HepG2 (cell line): ENCODE data around the gene HDGFL2. TPM values are rescaled to one million over a fixed set of nuclear protein-coding genes. Genes with fewer than 3 reads are reported as not detected.

Experiments used
- ATAC-seq: fragments of 200-7000 bp; cut with Tn5 transposase; 3 replicates; pipeline ENCODE4 v1.9.1; 2020; ENCODE audit warnings: mild to moderate bottlenecking, moderate library complexity
- BruUV-seq: library from RNA; stranded (reverse); fragments of 400-500 nt; replicated peaks from 2 replicates; lab custom pipeline; 2021; lab: Mats Ljungman, UMichigan
- CTCF ChIA-PET: fragments of 300-600 bp; formaldehyde crosslinking; extraction: SDS; loops from one replicate; lab custom pipeline; 2021; ENCODE audit warnings: low total read pairs, inconsistent platforms, low intra/inter-chr PET ratio; lab: Yijun Ruan, JAX
- POLR2A ChIA-PET: fragments of 350-600 bp; sonication (Branson Sonifier 250); formaldehyde crosslinking; loops from one replicate; lab custom pipeline; 2020; ENCODE audit warnings: antibody characterized with exemption, inconsistent platforms; lab: Yijun Ruan, JAX
- DNase-seq: peaks from one replicate; pipeline ENCODE4 v3.0.0-alpha.2; 2015; ENCODE audit warnings: low spot score
- FAIRE-seq: peaks from 3 replicates; lab custom pipeline; 2011; peaks lifted over from hg19 to GRCh38; lab: Jason Lieb, UNC
- H2AFZ ChIP-seq: one replicate; pipeline ENCODE4 v1.6.1; 2011; ENCODE audit warnings: low read length, inconsistent platforms
- H3K27ac ChIP-seq: fragments of 300-600 bp; 3 replicates; pipeline ENCODE4 v1.8.0; 2011; ENCODE audit warnings: mixed run types, mild to moderate bottlenecking, mixed read lengths, low read length, inconsistent platforms; ENCODE audit not compliant: insufficient read depth; ENCODE audit errors: extremely low read length
- H3K27me3 ChIP-seq, 2 experiments: fragments of 200-600 bp in 1 of 2; 2 replicates in 1 of 2; 3 replicates in 1 of 2; pipeline versions ENCODE4 v1.6.0 to v1.8.0; 2011; ENCODE audit warnings: low read length in 2 of 2, mild to moderate bottlenecking in 2 of 2, moderate library complexity in 2 of 2, inconsistent platforms in 1 of 2; ENCODE audit not compliant: insufficient read depth in 2 of 2, control insufficient read depth in 1 of 2
- H3K36me3 ChIP-seq, 2 experiments: fragments of 200-600 bp in 1 of 2; replicated peaks in 1 of 2; 2 replicates in 1 of 2; 3 replicates in 1 of 2; pipeline versions ENCODE4 v1.5.1 to v1.8.0; 2011; ENCODE audit warnings: low read length in 2 of 2, inconsistent platforms in 1 of 2; ENCODE audit not compliant: insufficient read depth in 2 of 2, control insufficient read depth in 1 of 2
- H3K4me1 ChIP-seq: 2 replicates; pipeline ENCODE4 v1.5.1; 2012; ENCODE audit warnings: low read length, inconsistent platforms; ENCODE audit not compliant: insufficient read depth
- H3K4me2 ChIP-seq: 2 replicates; pipeline ENCODE4 v1.6.0; 2011; ENCODE audit warnings: low read depth, low read length, inconsistent platforms
- H3K4me3 ChIP-seq, 3 experiments: fragments of 200-600 bp in 1 of 3; sonication (generic), shearing (Covaris generic) in 1 of 3; replicated peaks in 1 of 3; 2 replicates each; pipeline ENCODE4 v1.5.1; 2011 to 2016; ENCODE audit warnings: low read length in 3 of 3, inconsistent platforms in 2 of 3, low read depth in 2 of 3, mild to moderate bottlenecking in 2 of 3, control low read depth in 1 of 3, mixed read lengths in 1 of 3; ENCODE audit not compliant: insufficient read depth in 1 of 3
- H3K79me2 ChIP-seq: one replicate; pipeline ENCODE4 v1.6.1; 2011; ENCODE audit warnings: low read length, inconsistent platforms; ENCODE audit not compliant: insufficient read depth
- H3K9ac ChIP-seq: 2 replicates; pipeline ENCODE4 v1.6.0; 2011; ENCODE audit warnings: mild to moderate bottlenecking, low read depth, low read length, inconsistent platforms; ENCODE audit not compliant: insufficient read depth
- H3K9me3 ChIP-seq: 2 replicates; pipeline ENCODE4 v1.5.1; 2012; ENCODE audit warnings: mild to moderate bottlenecking, low read length
- H4K20me1 ChIP-seq: 2 replicates; pipeline ENCODE4 v1.6.0; 2011; ENCODE audit warnings: inconsistent platforms, mild to moderate bottlenecking, low read length, moderate library complexity; ENCODE audit not compliant: insufficient read depth
- AGO2 ChIP-seq: fragments of 200-400 bp; formaldehyde crosslinking; optimal IDR thresholded peaks from 2 replicates; pipeline ENCODE3; 2017; ENCODE audit warnings: mild to moderate bottlenecking, low read depth, low read length, moderate library complexity
- BORCS8-MEF2B ChIP-seq: sonication (generic); formaldehyde crosslinking; IDR thresholded peaks from 2 replicates; pipeline ENCODE4 v1.8.0; 2022; ENCODE audit warnings: mild to moderate bottlenecking, missing genetic modification reagents
- HHEX ChIP-seq: IDR thresholded peaks from 2 replicates; pipeline ENCODE4 v1.6.1; 2016; ENCODE audit warnings: control low read depth
- NR2C2 ChIP-seq: sonication (generic); formaldehyde crosslinking; IDR thresholded peaks from 2 replicates; pipeline ENCODE4 v1.4.0; 2020; ENCODE audit warnings: missing genetic modification reagents, mild to moderate bottlenecking, moderate library complexity, borderline replicate concordance
- TFAP4 ChIP-seq: sonication (generic); IDR thresholded peaks from 2 replicates; pipeline ENCODE4 v1.6.1; 2016; ENCODE audit warnings: low read depth, borderline replicate concordance
- ZBTB38 ChIP-seq: sonication (generic); formaldehyde crosslinking; IDR thresholded peaks from 2 replicates; pipeline ENCODE4 v1.5.1; 2020; ENCODE audit warnings: mild to moderate bottlenecking, missing genetic modification reagents
- ZNF18 ChIP-seq: sonication (generic); formaldehyde crosslinking; IDR thresholded peaks from 2 replicates; pipeline ENCODE4 v1.8.0; 2022; ENCODE audit warnings: mild to moderate bottlenecking, missing genetic modification reagents; ENCODE audit not compliant: insufficient replicate concordance
- ZNF354B ChIP-seq: sonication (generic); formaldehyde crosslinking; IDR thresholded peaks from 2 replicates; pipeline ENCODE4 v1.8.0; 2022; ENCODE audit warnings: mild to moderate bottlenecking, missing genetic modification reagents
- ZNF614 ChIP-seq: IDR thresholded peaks from 2 replicates; pipeline ENCODE4 v1.6.1; 2018; ENCODE audit warnings: missing biosample characterization, missing genetic modification reagents, inconsistent platforms, borderline replicate concordance
- ZNF891 ChIP-seq: sonication (generic); formaldehyde crosslinking; IDR thresholded peaks from 2 replicates; pipeline ENCODE4 v1.5.0; 2020; ENCODE audit warnings: mild to moderate bottlenecking, missing genetic modification reagents
- WGBS: methylation state at CpG from one replicate; pipeline ENCODE4 v1.1.6; 2017; ENCODE audit warnings: low lambda C conversion rate; 5-methylcytosine and 5-hydroxymethylcytosine counted together
- in situ Hi-C: cut with HindIII; loops from 2 replicates; pipeline ENCODE4 v1.10.0; 2017; ENCODE audit warnings: low pct_unique_long_range_greater_than_20kb; ENCODE audit not compliant: extremely low pct_ligation_motif_present
- intact Hi-C: fragments of 100-400 bp; cut with micrococcal nuclease; formaldehyde crosslinking; loops from one replicate; pipeline ENCODE4 v1.10.0; 2022; ENCODE audit not compliant: unreplicated experiment
- polyA plus RNA-seq, 8 experiments: library from polyadenylated mRNA; depleted of rRNA in 3 of 8; stranded (reverse) in 7 of 8; unstranded in 1 of 8; fragments of >200 nt; fragmentation: Illumina TruSeq in 4 of 8; extraction: Trizol in 4 of 8; gene quantifications; 2 replicates each; pipeline versions ENCODE4 v1.2.1 to v1.2.3, GENCODE V29; 2011 to 2016; ENCODE audit warnings: low read depth in 4 of 8, missing spikeins in 1 of 8, mixed read lengths in 1 of 8; ENCODE audit not compliant: insufficient read depth in 1 of 8
- total RNA-seq, 5 experiments: library from RNA; depleted of rRNA; stranded (reverse); fragments of >200 nt; fragmentation: Illumina TruSeq; extraction: Trizol; gene quantifications; 2 replicates each; pipeline ENCODE4 v1.2.3, GENCODE V29; 2016; ENCODE audit warnings: low read depth in 1 of 5

HDGFL2 gene
- total and polyA plus RNA-seq, 2 of the 13 experiments (the other 11 are each of a cell fraction or from before 2014, with no cell fraction given): 20.0 to 51.1 TPM

DNA sequence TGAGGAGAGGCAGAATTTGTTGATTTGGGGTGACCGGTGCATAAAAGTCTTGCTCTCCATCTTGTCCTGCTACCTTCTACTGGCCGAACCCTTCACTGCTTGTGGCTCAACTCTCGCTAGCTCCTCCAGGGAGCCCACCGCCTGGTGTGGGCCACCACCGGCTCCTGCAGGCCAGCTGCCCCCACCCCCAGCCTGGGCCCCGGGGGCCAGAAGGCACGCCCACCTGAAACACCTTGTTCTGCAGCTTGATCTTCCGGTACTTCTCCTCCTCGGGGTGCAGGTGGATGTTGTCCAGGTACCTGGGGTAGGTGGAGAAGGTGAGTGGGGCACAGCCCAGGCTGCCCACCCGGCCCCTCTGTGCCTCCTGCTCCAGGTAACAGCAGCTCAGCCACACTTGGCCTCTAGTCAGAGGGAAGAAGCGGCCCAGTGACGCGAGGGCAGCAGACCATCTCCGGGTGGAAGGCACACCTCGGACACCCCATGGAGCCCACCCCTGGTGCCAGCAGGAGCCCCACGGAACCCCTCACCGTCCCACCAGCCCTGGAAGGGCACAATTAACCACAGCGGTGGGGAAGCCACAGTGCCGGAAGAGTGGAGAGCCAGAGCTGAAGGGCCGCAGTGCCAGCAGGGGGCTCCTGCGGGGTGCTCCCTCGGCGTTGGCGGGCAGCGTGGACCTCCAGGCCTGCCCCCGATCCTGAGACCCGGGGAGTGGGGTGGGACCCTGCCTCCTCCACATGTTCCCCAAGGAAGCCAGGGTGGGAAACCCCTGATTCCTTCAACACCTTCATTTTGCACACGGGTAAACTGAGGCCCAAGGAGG, 24.6 kb upstream of the HDGFL2 start:
- no peak overlapping the region for H3K27ac ChIP-seq
- H3K4me2 ChIP-seq: no peak overlapping the region
- no peaks in the 10 kb centered on the region for H3K79me2 ChIP-seq
- H3K9ac ChIP-seq: no peak overlapping the region
- in situ Hi-C loops (no loop called here), intact Hi-C loops (no loop called here)
- 98% methylated on average over 17 of the region's 28 CpGs for WGBS
- FAIRE-seq (no peak), DNase-seq (no peak), ATAC-seq (no peak)
- POLR2A ChIA-PET: interaction anchor here (1.0 kb wide), 1 partner anchor 24 kb away, joined by 3 read pairs; no protein-coding TSS in a partner anchor
- H2AFZ ChIP-seq: no peak overlapping the region
- H3K9me3 ChIP-seq: no peaks in the 10 kb centered on the region
- H3K4me1 ChIP-seq: peaks cover 10% of the 10 kb centered on the region; the same call in 1 of the 2 replicates
- CTCF ChIA-PET: no interaction called here
- H3K36me3 ChIP-seq: peaks cover 17 to 48% of the 10 kb centered on the region in 2 experiments; a peak in 4 of 5 replicates
- TF ChIP-seq AGO2 (peak; percentile 80), ZNF354B (CRISPR knock-in tag) (no peak)
- no TSS peak for BruUV-seq
- H3K27me3 ChIP-seq: no peaks in the 10 kb centered on the region
- no peak overlapping the region for H3K4me3 ChIP-seq
- no peaks in the 10 kb centered on the region for H4K20me1 ChIP-seq

DNA sequence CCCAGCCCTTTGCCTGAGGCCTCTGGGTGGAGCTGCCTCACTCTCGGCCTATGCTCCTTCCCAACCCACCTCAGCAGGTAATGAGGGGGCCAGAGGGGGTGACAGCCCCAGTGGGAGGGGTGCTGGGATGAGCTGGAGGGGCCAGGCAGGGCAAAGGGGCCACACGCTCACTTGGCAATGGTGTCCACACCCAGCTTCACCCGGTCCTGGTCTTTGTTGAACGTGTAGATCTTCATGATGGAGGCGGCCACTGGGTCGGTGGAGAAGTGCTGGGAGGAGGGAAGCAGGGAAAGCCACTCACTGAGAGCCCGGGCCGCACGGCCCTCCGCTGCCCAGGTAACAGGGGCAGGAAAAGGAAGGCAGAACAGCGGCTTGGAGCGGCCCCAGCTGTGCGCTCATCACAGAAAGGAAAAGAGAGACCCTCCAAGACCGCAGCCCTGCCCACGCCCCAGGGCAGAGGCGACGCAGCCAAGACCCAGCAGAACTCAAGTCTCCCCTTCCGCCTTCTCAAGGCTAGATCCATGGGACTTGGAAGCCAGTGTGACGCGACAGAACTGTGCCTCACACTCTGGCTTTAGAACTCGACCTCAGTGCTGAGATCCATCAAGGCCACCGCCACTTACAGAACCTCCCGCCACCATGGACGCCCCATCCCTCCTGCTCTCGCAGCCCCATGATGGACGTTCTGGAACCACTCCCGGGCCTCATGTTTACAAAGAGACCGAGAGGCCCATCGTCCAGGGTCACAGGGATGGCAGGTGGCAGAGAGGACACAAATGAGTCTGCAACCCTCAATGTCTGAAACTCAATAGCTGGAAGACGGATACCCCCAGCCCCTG, 23.7 kb upstream of the HDGFL2 start:
- ChIA-PET POLR2A (interaction anchor here (1.0 to 1.3 kb wide), 2 partner anchors 9 to 23 kb away, joined by 3 read pairs; partner anchors contain the start of gene UBXN6), CTCF (no interaction called here)
- Histone ChIP-seq H3K36me3 (peaks cover 22 to 54% of the 10 kb centered on the region in 2 experiments), H3K27ac (no peak overlapping the region), H3K4me2 (no peak overlapping the region), H3K79me2 (no peaks in the 10 kb centered on the region), H3K9me3 (no peaks in the 10 kb centered on the region), H3K4me3 (no peak overlapping the region), H3K4me1 (peaks cover 10% of the 10 kb centered on the region; the same call in 1 of the 2 replicates), H4K20me1 (no peaks in the 10 kb centered on the region), H3K9ac (no peak overlapping the region), H2AFZ (no peak overlapping the region), H3K27me3 (no peaks in the 10 kb centered on the region)
- DNase-seq: no peak
- no TSS peak for BruUV-seq
- intact Hi-C loops: no loop called here
- 90% methylated on average over 26 of the region's 30 CpGs for WGBS
- in situ Hi-C loops: no loop called here
- FAIRE-seq: no peak
- no peak for ATAC-seq
- TF ChIP-seq AGO2: peak; percentile 60
- no peak for TF ChIP-seq ZNF614 (CRISPR knock-in tag)
- no peak for TF ChIP-seq TFAP4
- TF ChIP-seq ZBTB38: peak; percentile 46; the same call in 1 of the 2 replicates
- no peak for TF ChIP-seq NR2C2 (CRISPR knock-in tag)
- TF ChIP-seq ZNF18 (CRISPR knock-in tag): no peak
- TF ChIP-seq ZNF891 (CRISPR knock-in tag): peak; percentile 41; the same call in 1 of the 2 replicates
- no peak for TF ChIP-seq BORCS8-MEF2B (CRISPR knock-in tag)
- TF ChIP-seq HHEX (CRISPR knock-in tag): no peak
